IMR-90 (cell line): ENCODE measurements around the gene AMPD1. TPM values are rescaled to one million over a fixed set of nuclear protein-coding genes. Genes with fewer than 3 reads are reported as not detected.

Experiments used
- ATAC-seq: fragments of 200-7000 bp; cut with Tn5 transposase; 2 replicates; pipeline ENCODE4 v1.9.1; 2020; ENCODE audit warnings: low read depth, mild to moderate bottlenecking, moderate library complexity
- BruUV-seq: library from RNA; stranded (reverse); fragments of 400-500 nt; replicated peaks from 2 replicates; lab custom pipeline; 2021; lab: Mats Ljungman, UMichigan
- CTCF ChIA-PET: fragments of 300-600 bp; formaldehyde crosslinking; extraction: SDS; loops from one replicate; lab custom pipeline; 2021; ENCODE audit warnings: antibody characterized with exemption; lab: Yijun Ruan, JAX
- POLR2A ChIA-PET: fragments of 300-600 bp; sonication (Branson Sonifier 250); formaldehyde crosslinking; loops from one replicate; lab custom pipeline; 2022; ENCODE audit warnings: antibody characterized with exemption; ENCODE audit not compliant: unreplicated experiment; lab: Charles Lee
- DNase-seq: peaks from one replicate; pipeline ENCODE4 v3.0.0; 2013
- H2AFZ ChIP-seq: replicated peaks from 2 replicates; pipeline ENCODE3; 2013; ENCODE audit warnings: low read length, mild to moderate bottlenecking; ENCODE audit not compliant: poor library complexity
- H2AK5ac ChIP-seq: 2 replicates; pipeline ENCODE4 v1.6.1; 2013; ENCODE audit warnings: low read depth, low read length, inconsistent platforms
- H2AK9ac ChIP-seq: replicated peaks from 2 replicates; pipeline ENCODE3; 2013; ENCODE audit warnings: mild to moderate bottlenecking, low read depth, low read length, moderate library complexity; ENCODE audit not compliant: poor library complexity
- H2BK120ac ChIP-seq: 2 replicates; pipeline ENCODE4 v1.6.1; 2013; ENCODE audit warnings: low read depth, low read length, inconsistent platforms
- H2BK15ac ChIP-seq: 3 replicates; pipeline ENCODE4 v1.6.1; 2013; ENCODE audit warnings: low read depth, low read length, inconsistent platforms
- H2BK20ac ChIP-seq: 2 replicates; pipeline ENCODE4 v1.6.1; 2013; ENCODE audit warnings: low read depth, mild to moderate bottlenecking, inconsistent platforms, low read length, moderate library complexity
- H2BK5ac ChIP-seq: 2 replicates; pipeline ENCODE4 v1.6.1; 2013; ENCODE audit warnings: mild to moderate bottlenecking, low read depth, low read length, inconsistent platforms; ENCODE audit not compliant: poor library complexity, severe bottlenecking
- H3K14ac ChIP-seq: replicated peaks from 2 replicates; pipeline ENCODE4 v1.6.1; 2013; ENCODE audit warnings: low read depth, low read length, inconsistent platforms
- H3K18ac ChIP-seq: 2 replicates; pipeline ENCODE4 v1.6.1; 2013; ENCODE audit warnings: low read depth, low read length, control low read depth
- H3K23ac ChIP-seq: 2 replicates; pipeline ENCODE4 v1.6.1; 2013; ENCODE audit warnings: low read depth, low read length, inconsistent platforms
- H3K27ac ChIP-seq: 2 replicates; pipeline ENCODE4 v1.5.1; 2013; ENCODE audit warnings: mild to moderate bottlenecking, control low read depth, low read length; ENCODE audit not compliant: insufficient read depth
- H3K27me3 ChIP-seq: 2 replicates; pipeline ENCODE4 v1.6.1; 2013; ENCODE audit warnings: low read length; ENCODE audit not compliant: control insufficient read depth, insufficient read depth
- H3K36me3 ChIP-seq: 2 replicates; pipeline ENCODE4 v1.6.1; 2013; ENCODE audit warnings: low read length, mixed read lengths; ENCODE audit not compliant: control insufficient read depth, insufficient read depth
- H3K4ac ChIP-seq: 2 replicates; pipeline ENCODE4 v1.6.1; 2013; ENCODE audit warnings: low read depth, low read length, inconsistent platforms
- H3K4me1 ChIP-seq: 2 replicates; pipeline ENCODE4 v1.6.1; 2013; ENCODE audit warnings: low read length, mixed read lengths; ENCODE audit not compliant: control insufficient read depth, insufficient read depth
- H3K4me2 ChIP-seq: 2 replicates; pipeline ENCODE4 v1.6.1; 2013; ENCODE audit warnings: low read depth, mild to moderate bottlenecking, control low read depth, low read length, moderate library complexity
- H3K4me3 ChIP-seq: 2 replicates; pipeline ENCODE4 v1.5.1; 2013; ENCODE audit warnings: low read depth, mild to moderate bottlenecking, control low read depth, low read length, moderate library complexity; ENCODE audit not compliant: insufficient read depth
- H3K56ac ChIP-seq: 2 replicates; pipeline ENCODE4 v1.6.1; 2013; ENCODE audit warnings: low read length, inconsistent platforms; ENCODE audit not compliant: insufficient read depth; ENCODE audit errors: extremely low read depth
- H3K79me1 ChIP-seq, 2 experiments: 2 replicates each; pipeline ENCODE4 v1.6.1; 2013; ENCODE audit warnings: low read length in 2 of 2, inconsistent platforms in 1 of 2, low read depth in 1 of 2
- H3K9ac ChIP-seq: 2 replicates; pipeline ENCODE4 v1.6.1; 2013; ENCODE audit warnings: low read depth, low read length, control low read depth
- H3K9me1 ChIP-seq: 2 replicates; pipeline ENCODE4 v1.6.1; 2013; ENCODE audit warnings: low read length, inconsistent platforms; ENCODE audit not compliant: insufficient read depth
- H3K9me3 ChIP-seq: 2 replicates; pipeline ENCODE4 v1.6.1; 2013; ENCODE audit warnings: low read length; ENCODE audit not compliant: control insufficient read depth, insufficient read depth
- H4K20me1 ChIP-seq: 2 replicates; pipeline ENCODE4 v1.6.1; 2013; ENCODE audit warnings: low read length, inconsistent platforms; ENCODE audit not compliant: insufficient read depth
- H4K5ac ChIP-seq: 2 replicates; pipeline ENCODE4 v1.6.1; 2013; ENCODE audit warnings: mild to moderate bottlenecking, low read depth, low read length, control low read depth
- H4K8ac ChIP-seq, 2 experiments: 2 replicates each; pipeline ENCODE4 v1.6.1; 2013; ENCODE audit warnings: low read depth in 2 of 2, low read length in 2 of 2, control low read depth in 1 of 2, inconsistent platforms in 1 of 2
- H4K91ac ChIP-seq: 2 replicates; pipeline ENCODE4 v1.6.1; 2013; ENCODE audit warnings: low read depth, low read length, inconsistent platforms; ENCODE audit not compliant: insufficient read depth
- BHLHE40 ChIP-seq: fragments of 150-350 bp; IDR thresholded peaks from 2 replicates; pipeline ENCODE4 v1.6.1; 2016; ENCODE audit warnings: mild to moderate bottlenecking, low read depth, low read length
- CEBPB ChIP-seq: IDR thresholded peaks from 2 replicates; pipeline ENCODE4 v1.6.1; 2012; ENCODE audit warnings: low read depth, low read length, improper control_type of control experiment
- RCOR1 ChIP-seq: IDR thresholded peaks from 2 replicates; pipeline ENCODE4 v1.6.1; 2012; ENCODE audit warnings: mild to moderate bottlenecking, low read length, improper control_type of control experiment; ENCODE audit not compliant: insufficient replicate concordance
- WGBS, 2 experiments: methylation state at CpG; one replicate each; pipeline versions ENCODE4 v1.1.5 to v1.1.7; 2013; ENCODE audit warnings: missing lambda C conversion rate in 2 of 2; ENCODE audit not compliant: insufficient read length in 1 of 2; ENCODE audit errors: extremely low coverage in 2 of 2; 5-methylcytosine and 5-hydroxymethylcytosine counted together
- dilution Hi-C: fragments of 300-500 bp; cut with HindIII; formaldehyde crosslinking; loops from one replicate; pipeline ENCODE4 v1.14.3; 2018; ENCODE audit warnings: low sequenced_read_pairs; ENCODE audit not compliant: unreplicated experiment
- in situ Hi-C: fragments of 300-500 bp; cut with MboI; formaldehyde crosslinking; loops from 3 replicates; pipeline ENCODE4 v1.14.3; 2019; ENCODE audit warnings: low sequenced_read_pairs, inconsistent platforms, mixed read lengths
- intact Hi-C: fragments of 100-400 bp; cut with micrococcal nuclease; formaldehyde crosslinking; loops from 2 replicates; pipeline ENCODE4 v1.10.0; 2022
- polyA plus RNA-seq, 3 experiments: library from polyadenylated mRNA; depleted of rRNA; stranded (reverse); fragments of >200 nt; gene quantifications; 2 replicates each; pipeline ENCODE4 v1.2.3, GENCODE V29; 2012; ENCODE audit warnings: low replicate concordance in 1 of 3
- total RNA-seq: library from RNA; depleted of rRNA; stranded (reverse); fragments of >200 nt; gene quantifications from 2 replicates; pipeline ENCODE4 v1.2.3, GENCODE V29; 2012

Gene AMPD1
- total and polyA plus RNA-seq, 2 of the 4 experiments (the other 2 are of a cell fraction) = not detected

- H3K4me1 ChIP-seq = peaks cover 11% of the 10 kb centered on the region
- no peak overlapping the region for H3K23ac ChIP-seq
- ATAC-seq (peak; percentile 80), DNase-seq (peak; percentile 61)
- peaks cover 9% of the 10 kb centered on the region; the same call in 1 of the 2 replicates for H4K20me1 ChIP-seq
- no peak overlapping the region for H2AK5ac ChIP-seq
- BruUV-seq = no TSS peak
- peaks cover 4% of the 10 kb centered on the region; the same call in 1 of the 2 replicates for H3K9me1 ChIP-seq
- H2BK5ac ChIP-seq = peak overlapping the region; percentile 71
- H3K14ac ChIP-seq = no peak overlapping the region
- no peak overlapping the region for H2BK15ac ChIP-seq
- no peak overlapping the region for H3K4ac ChIP-seq
- H3K79me1 ChIP-seq = peaks cover 31 to 34% of the 10 kb centered on the region in 2 experiments
- WGBS, 2 experiments = no CpG with 5 or more reads among the region's 1 CpG
- no peak overlapping the region for H2AFZ ChIP-seq
- H3K27me3 ChIP-seq = no peaks in the 10 kb centered on the region
- H2AK9ac ChIP-seq = no peak overlapping the region
- H3K36me3 ChIP-seq = peaks cover 52% of the 10 kb centered on the region
- ChIA-PET CTCF (no interaction called here), POLR2A (no interaction called here)
- intact Hi-C loops = no loop called here
- peak overlapping the region; percentile 60; the same call in 1 of the 2 replicates for H3K4me2 ChIP-seq
- H2BK120ac ChIP-seq = no peak overlapping the region
- H3K56ac ChIP-seq = no peak overlapping the region
- H3K9ac ChIP-seq = no peak overlapping the region
- in situ Hi-C loops = loop anchor here (25.0 kb wide), 1 partner anchor 587 kb away; no protein-coding TSS in a partner anchor
- no peak overlapping the region for H3K27ac ChIP-seq
- dilution Hi-C loops = no loop called here
- H2BK20ac ChIP-seq = no peak overlapping the region
- H4K5ac ChIP-seq = no peak overlapping the region
- no peaks in the 10 kb centered on the region for H3K9me3 ChIP-seq
- H4K8ac ChIP-seq = 0 out of 4 replicates have a peak overlapping the region, but pooled peaks of 1 of the 2 experiments have one; percentile 0
- no peak overlapping the region for H3K4me3 ChIP-seq
- H4K91ac ChIP-seq = no peak overlapping the region
- no peak overlapping the region for H3K18ac ChIP-seq
- no peak for TF ChIP-seq RCOR1
- TF ChIP-seq BHLHE40 = no peak
- TF ChIP-seq CEBPB = no peak
These were observed 29.9 kb upstream of the AMPD1 start for GRCh38 chr1:114725230-114725629.
